HEK293 (cell line): ENCODE results near the gene ADAM33.
A peak's percentile ranks its signal among the peaks of the same experiment; 100 is the strongest.

Source experiments
- CTCF ChIA-PET: fragments of 350-600 bp; formaldehyde crosslinking; extraction: SDS; loops from one replicate; lab custom pipeline; 2021; ENCODE audit warnings: antibody characterized with exemption; lab: Yijun Ruan, JAX
- POLR2A ChIA-PET: fragments of 300-600 bp; formaldehyde crosslinking; extraction: SDS; loops from one replicate; lab custom pipeline; 2020; ENCODE audit warnings: antibody characterized with exemption, inconsistent platforms; lab: Yijun Ruan, JAX
- H3K27ac ChIP-seq: fragments of 200-500 bp; sonication (Bioruptor generic); 2 replicates; pipeline ENCODE4 v1.5.1; 2014; ENCODE audit warnings: low read depth, low read length, control low read depth, inconsistent platforms; ENCODE audit errors: extremely low read depth
- H3K36me3 ChIP-seq, 2 experiments: fragments of 200-500 bp in 1 of 2; sonication (Bioruptor generic) in 1 of 2; 1 replicate in 1 of 2; 2 replicates in 1 of 2; pipeline ENCODE4 v1.5.1; 2014 to 2017; ENCODE audit warnings: inconsistent platforms in 2 of 2, low read length in 2 of 2; ENCODE audit not compliant: control insufficient read depth in 2 of 2, insufficient read depth in 1 of 2
- H3K4me1 ChIP-seq: fragments of 200-500 bp; sonication (Bioruptor generic); 2 replicates; pipeline ENCODE4 v1.5.1; 2014; ENCODE audit warnings: mild to moderate bottlenecking, low read length, inconsistent platforms; ENCODE audit not compliant: control insufficient read depth, insufficient read depth
- H3K4me3 ChIP-seq: 2 replicates; pipeline ENCODE4 v1.5.1; 2011; ENCODE audit warnings: low read depth, mild to moderate bottlenecking, control low read depth, low read length, moderate library complexity
- H3K9me3 ChIP-seq: fragments of 200-500 bp; sonication (Bioruptor generic); 2 replicates; pipeline ENCODE4 v1.5.1; 2014; ENCODE audit warnings: low read depth, low read length, inconsistent platforms; ENCODE audit not compliant: control insufficient read depth, insufficient read depth
- AEBP2 ChIP-seq: fragments of 450-650 bp; formaldehyde crosslinking; IDR thresholded peaks from 2 replicates; pipeline ENCODE4 v1.5.1; 2016; ENCODE audit warnings: missing biosample characterization, missing genetic modification characterization, borderline replicate concordance
- BCL6B ChIP-seq: fragments of 450-650 bp; formaldehyde crosslinking; IDR thresholded peaks from 2 replicates; pipeline ENCODE4 v1.5.1; 2017; ENCODE audit warnings: missing biosample characterization, missing genetic modification characterization
- EGR2 ChIP-seq: fragments of 450-650 bp; formaldehyde crosslinking; IDR thresholded peaks from 2 replicates; pipeline ENCODE4 v1.5.1; 2016; ENCODE audit warnings: low read depth, missing biosample characterization, missing genetic modification characterization
- GLIS1 ChIP-seq: fragments of 450-650 bp; formaldehyde crosslinking; IDR thresholded peaks from 2 replicates; pipeline ENCODE4 v1.5.1; 2016; ENCODE audit warnings: missing biosample characterization, missing genetic modification characterization
- KLF16 ChIP-seq: fragments of 450-650 bp; formaldehyde crosslinking; IDR thresholded peaks from 2 replicates; pipeline ENCODE4 v1.5.1; 2017; ENCODE audit warnings: missing biosample characterization, missing genetic modification characterization
- KLF8 ChIP-seq: fragments of 450-650 bp; formaldehyde crosslinking; IDR thresholded peaks from 2 replicates; pipeline ENCODE4 v1.5.1; 2016; ENCODE audit warnings: missing biosample characterization, missing genetic modification characterization
- OSR2 ChIP-seq: fragments of 450-650 bp; formaldehyde crosslinking; IDR thresholded peaks from 2 replicates; pipeline ENCODE4 v1.5.1; 2016; ENCODE audit warnings: missing biosample characterization, missing genetic modification characterization
- PRDM10 ChIP-seq: fragments of 450-650 bp; formaldehyde crosslinking; IDR thresholded peaks from 2 replicates; pipeline ENCODE4 v1.5.1; 2016; ENCODE audit warnings: missing biosample characterization, missing genetic modification characterization
- PRDM4 ChIP-seq: fragments of 450-650 bp; formaldehyde crosslinking; IDR thresholded peaks from 2 replicates; pipeline ENCODE4 v1.5.1; 2017; ENCODE audit warnings: missing biosample characterization, missing genetic modification characterization
- ZFP69B ChIP-seq: fragments of 450-650 bp; formaldehyde crosslinking; IDR thresholded peaks from 2 replicates; pipeline ENCODE4 v1.5.1; 2016; ENCODE audit warnings: missing biosample characterization, missing genetic modification characterization
- ZNF121 ChIP-seq: fragments of 450-650 bp; formaldehyde crosslinking; IDR thresholded peaks from 2 replicates; pipeline ENCODE4 v1.5.1; 2016; ENCODE audit warnings: missing biosample characterization, missing genetic modification characterization
- ZNF16 ChIP-seq: fragments of 450-650 bp; formaldehyde crosslinking; IDR thresholded peaks from 2 replicates; pipeline ENCODE4 v1.5.1; 2016; ENCODE audit warnings: low read depth, missing biosample characterization, missing genetic modification characterization
- ZNF223 ChIP-seq: fragments of 450-650 bp; formaldehyde crosslinking; IDR thresholded peaks from 2 replicates; pipeline ENCODE4 v1.5.1; 2016; ENCODE audit warnings: missing biosample characterization, missing genetic modification characterization
- ZNF335 ChIP-seq: fragments of 450-650 bp; formaldehyde crosslinking; conservative IDR thresholded peaks from 2 replicates; pipeline ENCODE4 v1.5.1; 2016; ENCODE audit warnings: missing biosample characterization, missing genetic modification characterization
- ZNF785 ChIP-seq: fragments of 450-650 bp; formaldehyde crosslinking; IDR thresholded peaks from 2 replicates; pipeline ENCODE4 v1.5.1; 2016; ENCODE audit warnings: missing biosample characterization, missing genetic modification characterization
- ZSCAN30 ChIP-seq: fragments of 450-650 bp; IDR thresholded peaks from 2 replicates; pipeline ENCODE4 v1.5.1; 2018; ENCODE audit warnings: missing biosample characterization, mild to moderate bottlenecking, missing genetic modification characterization, moderate library complexity
- TF ChIP-seq, protein P1 (sequence below): fragments of 450-650 bp; IDR thresholded peaks from 2 replicates; pipeline ENCODE4 v1.5.1; 2018; ENCODE audit warnings: missing biosample characterization, mild to moderate bottlenecking, missing genetic modification characterization
- TF ChIP-seq, protein P2 (sequence below): fragments of 450-650 bp; formaldehyde crosslinking; conservative IDR thresholded peaks from 2 replicates; pipeline ENCODE4 v1.5.1; 2016; ENCODE audit warnings: low read depth, missing biosample characterization, missing genetic modification characterization

The ADAM33 gene

GRCh38 chr20:3728354-3728753, 46.5 kb upstream of the ADAM33 start (continued):
- no peak for TF ChIP-seq ZNF16
- TF ChIP-seq, protein P1, sequence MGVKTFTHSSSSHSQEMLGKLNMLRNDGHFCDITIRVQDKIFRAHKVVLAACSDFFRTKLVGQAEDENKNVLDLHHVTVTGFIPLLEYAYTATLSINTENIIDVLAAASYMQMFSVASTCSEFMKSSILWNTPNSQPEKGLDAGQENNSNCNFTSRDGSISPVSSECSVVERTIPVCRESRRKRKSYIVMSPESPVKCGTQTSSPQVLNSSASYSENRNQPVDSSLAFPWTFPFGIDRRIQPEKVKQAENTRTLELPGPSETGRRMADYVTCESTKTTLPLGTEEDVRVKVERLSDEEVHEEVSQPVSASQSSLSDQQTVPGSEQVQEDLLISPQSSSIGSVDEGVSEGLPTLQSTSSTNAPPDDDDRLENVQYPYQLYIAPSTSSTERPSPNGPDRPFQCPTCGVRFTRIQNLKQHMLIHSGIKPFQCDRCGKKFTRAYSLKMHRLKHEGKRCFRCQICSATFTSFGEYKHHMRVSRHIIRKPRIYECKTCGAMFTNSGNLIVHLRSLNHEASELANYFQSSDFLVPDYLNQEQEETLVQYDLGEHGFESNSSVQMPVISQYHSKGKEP (tag by site-specific recombination): no peak
- no peak for TF ChIP-seq ZFP69B (tag by site-specific recombination)
- TF ChIP-seq ZNF785 (tag by site-specific recombination): no peak
- TF ChIP-seq BCL6B (tag by site-specific recombination): no peak
- no peak for TF ChIP-seq AEBP2 (tag by site-specific recombination)
- no peak for TF ChIP-seq ZNF223 (tag by site-specific recombination)
- no peak for TF ChIP-seq ZSCAN30 (tag by site-specific recombination)
- TF ChIP-seq PRDM10: no peak
- TF ChIP-seq, all 188 proteins: peak for 0

DNA sequence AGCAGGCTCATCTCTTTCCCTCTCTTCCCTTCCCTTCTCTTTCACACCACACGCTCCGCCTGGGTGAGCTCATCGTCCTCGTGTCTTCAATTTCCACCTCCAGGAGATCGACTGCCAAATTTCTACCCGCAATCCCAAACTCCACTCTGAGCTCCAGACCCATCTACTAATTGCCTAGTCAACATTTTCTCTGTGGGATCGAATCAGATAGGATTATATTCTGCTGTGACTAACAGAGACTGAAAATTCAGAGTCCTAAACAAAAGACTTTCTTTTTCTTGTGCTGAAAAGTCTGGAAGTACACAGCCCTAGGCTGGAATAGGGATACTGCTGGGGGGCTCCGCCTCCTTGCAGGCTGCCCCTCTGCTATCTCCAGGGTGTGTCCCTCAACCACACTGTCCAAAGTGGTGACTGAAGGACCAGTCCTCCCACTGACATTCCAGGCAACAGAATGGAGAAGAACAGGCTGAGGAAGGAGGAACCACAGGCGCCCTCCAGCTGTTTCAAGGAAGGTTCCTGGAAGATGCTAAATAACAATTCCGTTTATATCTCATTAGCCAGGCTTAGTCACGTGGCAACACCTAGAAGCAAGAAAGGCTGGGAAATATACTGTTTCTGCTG, 45.7 kb upstream of the ADAM33 start:
- Histone ChIP-seq H3K36me3 (no peaks in the 10 kb centered on the region), H3K27ac (no peak overlapping the region), H3K4me1 (peaks cover 10% of the 10 kb centered on the region), H3K9me3 (no peaks in the 10 kb centered on the region), H3K4me3 (peak overlapping the region; percentile 6; the same call in 1 of the 2 replicates)
- ChIA-PET CTCF (interaction anchor here (0.5 to 2.5 kb wide), 9 partner anchors 10 to 82 kb away, joined by 3 to 14 read pairs (median 6); no protein-coding TSS in a partner anchor), POLR2A (interaction anchor here (0.5 to 1.0 kb wide), 3 partner anchors 40 to 105 kb away, joined by 4 read pairs; partner anchors contain the start of gene ADISSP)
- TF ChIP-seq KLF16 (tag by site-specific recombination): no peak
- TF ChIP-seq ZNF335 (tag by site-specific recombination): peak; percentile 43; the same call in 1 of the 2 replicates
- TF ChIP-seq, protein P2, sequence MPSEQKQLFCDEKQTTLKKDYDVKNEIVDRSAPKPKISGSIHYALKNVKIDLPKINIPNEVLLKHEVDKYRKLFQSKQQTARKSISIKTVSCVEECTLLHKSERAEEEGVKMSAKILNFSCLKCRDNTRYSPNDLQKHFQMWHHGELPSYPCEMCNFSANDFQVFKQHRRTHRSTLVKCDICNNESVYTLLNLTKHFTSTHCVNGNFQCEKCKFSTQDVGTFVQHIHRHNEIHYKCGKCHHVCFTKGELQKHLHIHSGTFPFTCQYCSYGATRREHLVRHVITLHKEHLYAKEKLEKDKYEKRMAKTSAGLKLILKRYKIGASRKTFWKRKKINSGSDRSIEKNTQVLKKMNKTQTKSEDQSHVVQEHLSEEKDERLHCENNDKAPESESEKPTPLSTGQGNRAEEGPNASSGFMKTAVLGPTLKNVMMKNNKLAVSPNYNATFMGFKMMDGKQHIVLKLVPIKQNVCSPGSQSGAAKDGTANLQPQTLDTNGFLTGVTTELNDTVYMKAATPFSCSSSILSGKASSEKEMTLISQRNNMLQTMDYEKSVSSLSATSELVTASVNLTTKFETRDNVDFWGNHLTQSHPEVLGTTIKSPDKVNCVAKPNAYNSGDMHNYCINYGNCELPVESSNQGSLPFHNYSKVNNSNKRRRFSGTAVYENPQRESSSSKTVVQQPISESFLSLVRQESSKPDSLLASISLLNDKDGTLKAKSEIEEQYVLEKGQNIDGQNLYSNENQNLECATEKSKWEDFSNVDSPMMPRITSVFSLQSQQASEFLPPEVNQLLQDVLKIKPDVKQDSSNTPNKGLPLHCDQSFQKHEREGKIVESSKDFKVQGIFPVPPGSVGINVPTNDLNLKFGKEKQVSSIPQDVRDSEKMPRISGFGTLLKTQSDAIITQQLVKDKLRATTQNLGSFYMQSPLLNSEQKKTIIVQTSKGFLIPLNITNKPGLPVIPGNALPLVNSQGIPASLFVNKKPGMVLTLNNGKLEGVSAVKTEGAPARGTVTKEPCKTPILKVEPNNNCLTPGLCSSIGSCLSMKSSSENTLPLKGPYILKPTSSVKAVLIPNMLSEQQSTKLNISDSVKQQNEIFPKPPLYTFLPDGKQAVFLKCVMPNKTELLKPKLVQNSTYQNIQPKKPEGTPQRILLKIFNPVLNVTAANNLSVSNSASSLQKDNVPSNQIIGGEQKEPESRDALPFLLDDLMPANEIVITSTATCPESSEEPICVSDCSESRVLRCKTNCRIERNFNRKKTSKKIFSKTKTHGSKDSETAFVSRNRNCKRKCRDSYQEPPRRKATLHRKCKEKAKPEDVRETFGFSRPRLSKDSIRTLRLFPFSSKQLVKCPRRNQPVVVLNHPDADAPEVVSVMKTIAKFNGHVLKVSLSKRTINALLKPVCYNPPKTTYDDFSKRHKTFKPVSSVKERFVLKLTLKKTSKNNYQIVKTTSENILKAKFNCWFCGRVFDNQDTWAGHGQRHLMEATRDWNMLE: 0 out of 2 replicates have a peak, but pooled peaks have one; percentile 23
- TF ChIP-seq ZNF121: no peak
- TF ChIP-seq OSR2 (tag by site-specific recombination): no peak
- peak; percentile 56; the same call in 1 of the 2 replicates for TF ChIP-seq PRDM4 (tag by site-specific recombination)
- TF ChIP-seq EGR2: peak; percentile 27; the same call in 1 of the 2 replicates
- peak; percentile 41; the same call in 1 of the 2 replicates for TF ChIP-seq KLF8 (tag by site-specific recombination)
- TF ChIP-seq GLIS1 (tag by site-specific recombination): peak; percentile 82
